Fibroblast of lung (primary cell): Measurements from ENCODE around the gene ADGRD1. TPM values are rescaled to one million over a fixed set of nuclear protein-coding genes. Genes with fewer than 3 reads are reported as not detected.

ENCODE experiments used
- DNase-seq, 2 donors: peaks; one replicate each; pipeline versions ENCODE4 v3.0.0 to v3.0.0-alpha.2; 2010; ENCODE audit warnings: low read depth in 2 of 2
- H2AFZ ChIP-seq: 2 replicates; pipeline ENCODE4 v1.5.1; 2012; ENCODE audit warnings: low read length, control low read depth, inconsistent platforms
- H3K27ac ChIP-seq: 2 replicates; pipeline ENCODE4 v1.5.1; 2011; ENCODE audit warnings: low read length, control low read depth; ENCODE audit not compliant: insufficient read depth
- H3K27me3 ChIP-seq: 2 replicates; pipeline ENCODE4 v1.5.1; 2011; ENCODE audit warnings: mild to moderate bottlenecking, low read length; ENCODE audit not compliant: control insufficient read depth, insufficient read depth
- H3K36me3 ChIP-seq: 2 replicates; pipeline ENCODE4 v1.5.1; 2011; ENCODE audit warnings: low read length; ENCODE audit not compliant: control insufficient read depth, insufficient read depth
- H3K4me1 ChIP-seq: 2 replicates; pipeline ENCODE4 v1.5.1; 2011; ENCODE audit warnings: low read length; ENCODE audit not compliant: control insufficient read depth, insufficient read depth; ENCODE audit errors: extremely low read depth
- H3K4me2 ChIP-seq: 2 replicates; pipeline ENCODE4 v1.5.1; 2011; ENCODE audit warnings: low read length, control low read depth; ENCODE audit not compliant: insufficient read depth; ENCODE audit errors: extremely low read depth
- H3K4me3 ChIP-seq, 4 experiments: fragments of 200-600 bp in 1 of 4; sonication (generic) in 1 of 4; replicated peaks in 1 of 4; 2 replicates each; pipeline ENCODE4 v1.5.1; 2011 to 2016; ENCODE audit warnings: low read length in 4 of 4, low read depth in 3 of 4, mild to moderate bottlenecking in 3 of 4, control low read depth in 2 of 4, inconsistent platforms in 1 of 4, mixed read lengths in 1 of 4; ENCODE audit not compliant: insufficient read depth in 1 of 4; ENCODE audit errors: control extremely low read depth in 1 of 4
- H3K79me2 ChIP-seq: 2 replicates; pipeline ENCODE4 v1.5.1; 2012; ENCODE audit warnings: mild to moderate bottlenecking, low read length, inconsistent platforms; ENCODE audit not compliant: control insufficient read depth, insufficient read depth
- H3K9ac ChIP-seq: 2 replicates; pipeline ENCODE4 v1.5.1; 2011; ENCODE audit warnings: mild to moderate bottlenecking, low read length, control low read depth; ENCODE audit not compliant: insufficient read depth
- H3K9me3 ChIP-seq: 2 replicates; pipeline ENCODE4 v1.5.1; 2012; ENCODE audit warnings: low read depth, low read length; ENCODE audit not compliant: control insufficient read depth, insufficient read depth
- H4K20me1 ChIP-seq: 2 replicates; pipeline ENCODE4 v1.5.1; 2011; ENCODE audit warnings: low read length; ENCODE audit not compliant: control insufficient read depth, insufficient read depth; ENCODE audit errors: extremely low read depth
- EZH2 ChIP-seq: IDR thresholded peaks from 2 replicates; pipeline ENCODE4 v1.5.1; 2012; ENCODE audit warnings: low read length, control low read depth, mild to moderate bottlenecking; ENCODE audit errors: missing control alignments
- polyA plus RNA-seq, 2 donors: library from polyadenylated mRNA; depleted of rRNA in 1 of 2; stranded (reverse) in 1 of 2; unstranded in 1 of 2; fragments of >200 nt; gene quantifications; 2 replicates each; pipeline ENCODE4 v1.2.1, GENCODE V29; 2011 to 2012; ENCODE audit warnings: missing spikeins in 1 of 2
- total RNA-seq: library from RNA; depleted of rRNA; stranded (reverse); fragments of >200 nt; gene quantifications from 2 replicates; pipeline ENCODE4 v1.2.1, GENCODE V29; 2014
- TF ChIP-seq, protein P1 (sequence below), 2 donors: IDR thresholded peaks in 1 of 2; conservative IDR thresholded peaks in 1 of 2; 1 replicate in 1 of 2; 2 replicates in 1 of 2; pipeline ENCODE4 v1.5.1; 2011 to 2012; ENCODE audit warnings: low read length in 2 of 2, control low read depth in 1 of 2, inconsistent platforms in 1 of 2, low read depth in 1 of 2, mild to moderate bottlenecking in 1 of 2

Gene ADGRD1
- total and polyA plus RNA-seq, 2 donors (not counting 1 experiment from before 2014, with no cell fraction given): 7.3 to 11.6 TPM

DNA sequence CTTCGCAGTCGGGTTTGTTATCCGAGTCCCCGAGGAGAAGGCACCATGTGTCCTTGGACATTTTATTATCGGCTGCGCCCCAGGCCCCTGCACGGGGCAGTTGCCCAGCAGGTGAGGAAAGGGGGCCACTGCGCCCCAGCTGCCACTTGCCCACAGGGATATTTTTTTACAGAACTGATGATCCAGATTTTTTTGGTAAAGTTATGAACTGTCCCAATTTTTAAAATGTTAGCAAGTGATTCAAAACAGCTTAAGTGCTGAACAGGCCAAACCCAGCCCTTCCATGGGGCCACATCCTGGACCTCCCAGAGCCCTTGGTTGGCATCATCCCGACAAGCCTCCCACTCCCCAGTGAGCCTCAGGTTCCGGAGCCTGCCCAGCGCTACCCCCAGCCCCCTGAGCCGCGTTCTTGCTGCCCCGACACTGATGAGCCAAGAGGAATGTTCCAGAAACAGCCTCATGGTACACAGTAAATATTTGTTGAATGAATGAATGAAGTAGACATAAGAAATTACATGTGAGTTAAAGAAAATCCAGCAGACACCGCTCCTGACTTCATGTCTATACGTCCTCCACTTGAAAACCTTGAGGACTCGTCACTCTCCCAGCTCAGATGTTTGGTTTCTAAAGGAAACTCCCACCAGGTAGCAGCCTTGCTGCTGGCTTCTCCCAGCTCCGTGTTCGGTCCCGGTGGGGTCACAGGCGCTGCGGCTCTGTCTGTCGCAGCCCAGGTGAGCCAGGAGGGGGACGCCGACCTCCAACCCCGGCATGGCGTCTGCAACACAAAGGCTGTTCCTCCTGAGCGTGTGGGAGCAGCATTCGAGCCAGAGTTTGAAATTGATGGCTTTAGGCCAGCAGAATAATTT is 88.5 kb downstream of the ADGRD1 start:
- H3K9me3 ChIP-seq: no peaks in the 10 kb centered on the region
- no peak overlapping the region for H3K27ac ChIP-seq
- TF ChIP-seq EZH2: no peak
- TF ChIP-seq, protein P1, sequence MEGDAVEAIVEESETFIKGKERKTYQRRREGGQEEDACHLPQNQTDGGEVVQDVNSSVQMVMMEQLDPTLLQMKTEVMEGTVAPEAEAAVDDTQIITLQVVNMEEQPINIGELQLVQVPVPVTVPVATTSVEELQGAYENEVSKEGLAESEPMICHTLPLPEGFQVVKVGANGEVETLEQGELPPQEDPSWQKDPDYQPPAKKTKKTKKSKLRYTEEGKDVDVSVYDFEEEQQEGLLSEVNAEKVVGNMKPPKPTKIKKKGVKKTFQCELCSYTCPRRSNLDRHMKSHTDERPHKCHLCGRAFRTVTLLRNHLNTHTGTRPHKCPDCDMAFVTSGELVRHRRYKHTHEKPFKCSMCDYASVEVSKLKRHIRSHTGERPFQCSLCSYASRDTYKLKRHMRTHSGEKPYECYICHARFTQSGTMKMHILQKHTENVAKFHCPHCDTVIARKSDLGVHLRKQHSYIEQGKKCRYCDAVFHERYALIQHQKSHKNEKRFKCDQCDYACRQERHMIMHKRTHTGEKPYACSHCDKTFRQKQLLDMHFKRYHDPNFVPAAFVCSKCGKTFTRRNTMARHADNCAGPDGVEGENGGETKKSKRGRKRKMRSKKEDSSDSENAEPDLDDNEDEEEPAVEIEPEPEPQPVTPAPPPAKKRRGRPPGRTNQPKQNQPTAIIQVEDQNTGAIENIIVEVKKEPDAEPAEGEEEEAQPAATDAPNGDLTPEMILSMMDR (conservative IDR thresholded peaks at IDR 0.05 in 1 of 2, IDR thresholded peaks at IDR 0.05 in 1 of 2; ENCODE audit: low read depth in 1 of 2, low read length in 2 of 2): no peak
- H3K4me1 ChIP-seq: no peaks in the 10 kb centered on the region
- H2AFZ ChIP-seq: no peak overlapping the region
- no peaks in the 10 kb centered on the region for H4K20me1 ChIP-seq
- no peaks in the 10 kb centered on the region for H3K27me3 ChIP-seq
- no peak overlapping the region for H3K9ac ChIP-seq
- H3K4me2 ChIP-seq: no peak overlapping the region
- H3K4me3 ChIP-seq: no peak overlapping the region
- no peaks in the 10 kb centered on the region for H3K79me2 ChIP-seq
- no peaks in the 10 kb centered on the region for H3K36me3 ChIP-seq
- no peak for DNase-seq

DNA sequence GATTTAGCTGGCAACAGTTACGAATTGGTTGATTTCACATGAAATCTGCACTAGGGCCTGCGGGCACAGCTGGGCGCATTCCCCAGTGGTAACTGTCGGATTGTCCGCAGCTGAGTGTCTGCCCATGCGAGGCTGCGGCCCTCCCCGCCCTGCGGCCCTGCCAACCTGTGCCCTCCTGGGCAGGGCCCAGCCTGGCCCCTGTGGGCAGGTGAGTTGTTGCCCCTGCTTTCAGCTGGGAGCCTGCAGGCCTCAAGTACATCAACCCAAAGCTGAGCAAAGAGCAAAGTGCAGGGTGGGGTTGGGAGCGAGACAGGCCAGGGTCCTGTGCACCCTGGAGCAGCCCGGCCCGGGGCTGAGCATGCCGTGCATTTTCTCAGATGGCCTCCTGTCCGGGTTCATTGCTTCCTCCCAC is 89.1 kb downstream of the ADGRD1 start:
- TF ChIP-seq, protein P1 (conservative IDR thresholded peaks at IDR 0.05 in 1 of 2, IDR thresholded peaks at IDR 0.05 in 1 of 2; ENCODE audit: low read depth in 1 of 2, low read length in 2 of 2): no peak
- no peak for TF ChIP-seq EZH2
- H3K9me3 ChIP-seq: no peaks in the 10 kb centered on the region
- H3K27me3 ChIP-seq: no peaks in the 10 kb centered on the region
- no peak overlapping the region for H2AFZ ChIP-seq
- H3K79me2 ChIP-seq: no peaks in the 10 kb centered on the region
- H3K4me3 ChIP-seq: no peak overlapping the region
- H3K9ac ChIP-seq: no peak overlapping the region
- no peak overlapping the region for H3K27ac ChIP-seq
- H3K36me3 ChIP-seq: no peaks in the 10 kb centered on the region
- H4K20me1 ChIP-seq: no peaks in the 10 kb centered on the region
- no peaks in the 10 kb centered on the region for H3K4me1 ChIP-seq
- no peak overlapping the region for H3K4me2 ChIP-seq
- no peak for DNase-seq

DNA sequence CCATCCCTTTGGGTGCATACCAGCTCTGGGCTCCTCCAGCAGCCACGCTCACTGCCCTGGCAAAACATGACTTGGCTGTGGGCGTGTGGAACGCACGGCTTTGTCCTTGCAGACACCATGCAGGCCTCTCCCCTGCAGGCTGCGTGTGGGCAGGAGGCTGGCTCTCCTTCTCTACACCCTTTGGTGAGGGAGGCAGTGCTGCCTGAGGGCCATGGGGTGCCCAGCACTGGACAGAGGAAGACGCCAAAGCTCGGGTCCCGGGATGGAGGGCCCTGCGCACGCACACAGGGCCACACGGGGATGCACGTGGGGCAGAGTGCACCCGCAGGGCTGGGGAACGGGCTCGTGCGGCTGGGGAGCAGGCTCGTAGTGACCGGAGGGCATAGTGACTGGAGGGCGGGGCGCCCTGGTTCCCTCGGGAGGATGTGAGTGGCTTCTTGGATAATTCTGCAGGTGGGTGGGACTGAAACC is 89.7 kb downstream of the ADGRD1 start:
- H3K27me3 ChIP-seq: no peaks in the 10 kb centered on the region
- no peaks in the 10 kb centered on the region for H4K20me1 ChIP-seq
- H2AFZ ChIP-seq: no peak overlapping the region
- DNase-seq: no peak
- H3K4me1 ChIP-seq: no peaks in the 10 kb centered on the region
- no peaks in the 10 kb centered on the region for H3K9me3 ChIP-seq
- H3K36me3 ChIP-seq: no peaks in the 10 kb centered on the region
- H3K79me2 ChIP-seq: no peaks in the 10 kb centered on the region
- no peak overlapping the region for H3K9ac ChIP-seq
- no peak overlapping the region for H3K4me2 ChIP-seq
- H3K4me3 ChIP-seq: no peak overlapping the region
- TF ChIP-seq, protein P1 (conservative IDR thresholded peaks at IDR 0.05 in 1 of 2, IDR thresholded peaks at IDR 0.05 in 1 of 2; ENCODE audit: low read depth in 1 of 2, low read length in 2 of 2): no peak
- TF ChIP-seq EZH2: no peak
- no peak overlapping the region for H3K27ac ChIP-seq
